ENCODE results near the gene CACNA2D3. TPM values are rescaled to one million over a fixed set of nuclear protein-coding genes. Genes with fewer than 3 reads are reported as not detected.

Gene CACNA2D3
- polyA plus RNA-seq, 1 donor (not counting 4 experiments of a cell fraction or from before 2014, with no cell fraction given), result 0.08 TPM

- Histone ChIP-seq H2AFZ (ENCODE audit: control insufficient read depth, low read length) (no peak overlapping the region), H3K36me3 (ENCODE audit: control insufficient read depth in 2 of 2, extremely low read depth in 1 of 2, insufficient read depth in 2 of 2, low read length in 2 of 2) (no peaks in the 10 kb centered on the region), H4K20me1 (ENCODE audit: control insufficient read depth, extremely low read depth, insufficient read depth, low read length) (no peaks in the 10 kb centered on the region), H3K9me1 (ENCODE audit: control insufficient read depth, extremely low read depth, insufficient read depth, low read length) (no peaks in the 10 kb centered on the region), H3K4me3 (ENCODE audit: control insufficient read depth in 2 of 3, extremely low read depth in 1 of 3, insufficient read depth in 2 of 3, low read depth in 1 of 3, low read length in 3 of 3) (no peak overlapping the region), H3K79me2 (ENCODE audit: control insufficient read depth, insufficient read depth, low read length) (no peaks in the 10 kb centered on the region), H3K27me3 (ENCODE audit: control insufficient read depth, extremely low read depth, insufficient read depth, low read length) (peaks cover 3% of the 10 kb centered on the region), H3K9me3 (ENCODE audit: control insufficient read depth, low read depth, low read length) (no peaks in the 10 kb centered on the region), H3K4me2 (ENCODE audit: control insufficient read depth, extremely low read depth, insufficient read depth, low read depth, low read length) (no peak overlapping the region), H3K9ac (ENCODE audit: control insufficient read depth, extremely low read depth, insufficient read depth, low read length) (no peak overlapping the region), H3K27ac (ENCODE audit: control insufficient read depth, insufficient read depth, low read length) (no peak overlapping the region), H3K4me1 (ENCODE audit: control insufficient read depth, extremely low read depth, insufficient read depth, low read length) (peaks cover 5% of the 10 kb centered on the region)
- dilution Hi-C loops (cut with MboI; ENCODE audit: extremely low pct_ligation_motif_present, low sequenced_read_pairs), result no loop called here
- FAIRE-seq (no peak), DNase-seq (ENCODE audit: low read depth, low spot score) (no peak)
- TF ChIP-seq CTCF (optimal IDR thresholded peaks at IDR 0.05 in 1 of 3, IDR thresholded peaks at IDR 0.05 in 1 of 3, conservative IDR thresholded peaks at IDR 0.05 in 1 of 3; ENCODE audit: extremely low read depth in 1 of 3, insufficient read depth in 2 of 3, low read length in 3 of 3), result peak; percentile 44 to 68 (median 62)
- TF ChIP-seq EZH2 (IDR thresholded peaks at IDR 0.05; ENCODE audit: low read length), result no peak
Observed at GRCh38 chr3:54951405-54951804, 829.1 kb downstream of the CACNA2D3 start.

- H3K27ac ChIP-seq (ENCODE audit: control insufficient read depth, insufficient read depth, low read length), result no peak overlapping the region
- no peaks in the 10 kb centered on the region for H3K79me2 ChIP-seq (ENCODE audit: control insufficient read depth, insufficient read depth, low read length)
- no peaks in the 10 kb centered on the region for H3K9me3 ChIP-seq (ENCODE audit: control insufficient read depth, low read depth, low read length)
- TF ChIP-seq CTCF (optimal IDR thresholded peaks at IDR 0.05 in 1 of 3, IDR thresholded peaks at IDR 0.05 in 1 of 3, conservative IDR thresholded peaks at IDR 0.05 in 1 of 3; ENCODE audit: extremely low read depth in 1 of 3, insufficient read depth in 2 of 3, low read length in 3 of 3) (no peak), EZH2 (IDR thresholded peaks at IDR 0.05; ENCODE audit: low read length) (no peak)
- H4K20me1 ChIP-seq (ENCODE audit: control insufficient read depth, extremely low read depth, insufficient read depth, low read length), result no peaks in the 10 kb centered on the region
- no peak overlapping the region for H3K9ac ChIP-seq (ENCODE audit: control insufficient read depth, extremely low read depth, insufficient read depth, low read length)
- H3K4me1 ChIP-seq (ENCODE audit: control insufficient read depth, extremely low read depth, insufficient read depth, low read length), result peaks cover 5% of the 10 kb centered on the region
- H3K36me3 ChIP-seq (ENCODE audit: control insufficient read depth in 2 of 2, extremely low read depth in 1 of 2, insufficient read depth in 2 of 2, low read length in 2 of 2), result no peaks in the 10 kb centered on the region
- H2AFZ ChIP-seq (ENCODE audit: control insufficient read depth, low read length), result no peak overlapping the region
- H3K27me3 ChIP-seq (ENCODE audit: control insufficient read depth, extremely low read depth, insufficient read depth, low read length), result peaks cover 3% of the 10 kb centered on the region
- H3K4me3 ChIP-seq (ENCODE audit: control insufficient read depth in 2 of 3, extremely low read depth in 1 of 3, insufficient read depth in 2 of 3, low read depth in 1 of 3, low read length in 3 of 3), result no peak overlapping the region
- dilution Hi-C loops (cut with MboI; ENCODE audit: extremely low pct_ligation_motif_present, low sequenced_read_pairs), result no loop called here
- DNase-seq (ENCODE audit: low read depth, low spot score) (peak; percentile 9), FAIRE-seq (peak; percentile 26)
- no peaks in the 10 kb centered on the region for H3K9me1 ChIP-seq (ENCODE audit: control insufficient read depth, extremely low read depth, insufficient read depth, low read length)
- no peak overlapping the region for H3K4me2 ChIP-seq (ENCODE audit: control insufficient read depth, extremely low read depth, insufficient read depth, low read depth, low read length)
Observed at GRCh38 chr3:54954022-54954421, 831.7 kb downstream of the CACNA2D3 start.
